ENCODE data around the gene SIK2. TPM values are rescaled to one million over a fixed set of nuclear protein-coding genes. Genes with fewer than 3 reads are reported as not detected.

Gene SIK2
- total and polyA plus RNA-seq, 11 donors = 4.1 to 45.8 (median 27.5) TPM

DNA sequence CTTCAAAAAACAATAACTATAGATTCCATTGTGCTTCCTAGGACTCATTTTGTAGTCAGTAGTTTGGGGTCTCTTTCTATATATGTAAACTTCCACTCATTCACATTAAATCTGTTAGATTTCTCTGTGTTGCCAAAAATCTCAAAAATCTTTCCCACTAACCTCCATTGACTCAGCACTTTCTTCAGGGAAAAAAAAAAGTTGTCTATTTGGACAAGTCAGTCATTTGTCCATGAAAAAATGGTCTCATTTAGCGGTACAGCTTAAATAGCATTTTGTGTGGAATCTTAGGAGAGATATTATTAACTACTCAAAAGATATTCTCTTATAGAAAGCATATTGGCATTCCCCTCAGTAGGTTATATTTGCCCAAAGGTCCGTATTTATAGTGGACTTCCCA, 82.0 kb downstream of the SIK2 start:
- DNase-seq = no peak
- intact Hi-C loops (cut with DNase I) = no loop called here
- Histone ChIP-seq H3K4me3 (no peak overlapping the region), H3K36me3 (peaks cover 0 to 33% (median 14%) of the 10 kb centered on the region in 9 donors), H3K27me3 (no peaks in the 10 kb centered on the region), H3K4me1 (peaks cover 0 to 6% (median 0%) of the 10 kb centered on the region in 12 donors), H3K9me3 (no peaks in the 10 kb centered on the region), H3K27ac (no peak overlapping the region)
- whole genome bisulfite sequencing, 4 donors = 91 to 95% (median 93%) methylated on average over 2 of the region's 2 CpGs
- TF ChIP-seq POLR2A (IDR thresholded peaks at IDR 0.05) = no peak
- TF ChIP-seq, protein P1, sequence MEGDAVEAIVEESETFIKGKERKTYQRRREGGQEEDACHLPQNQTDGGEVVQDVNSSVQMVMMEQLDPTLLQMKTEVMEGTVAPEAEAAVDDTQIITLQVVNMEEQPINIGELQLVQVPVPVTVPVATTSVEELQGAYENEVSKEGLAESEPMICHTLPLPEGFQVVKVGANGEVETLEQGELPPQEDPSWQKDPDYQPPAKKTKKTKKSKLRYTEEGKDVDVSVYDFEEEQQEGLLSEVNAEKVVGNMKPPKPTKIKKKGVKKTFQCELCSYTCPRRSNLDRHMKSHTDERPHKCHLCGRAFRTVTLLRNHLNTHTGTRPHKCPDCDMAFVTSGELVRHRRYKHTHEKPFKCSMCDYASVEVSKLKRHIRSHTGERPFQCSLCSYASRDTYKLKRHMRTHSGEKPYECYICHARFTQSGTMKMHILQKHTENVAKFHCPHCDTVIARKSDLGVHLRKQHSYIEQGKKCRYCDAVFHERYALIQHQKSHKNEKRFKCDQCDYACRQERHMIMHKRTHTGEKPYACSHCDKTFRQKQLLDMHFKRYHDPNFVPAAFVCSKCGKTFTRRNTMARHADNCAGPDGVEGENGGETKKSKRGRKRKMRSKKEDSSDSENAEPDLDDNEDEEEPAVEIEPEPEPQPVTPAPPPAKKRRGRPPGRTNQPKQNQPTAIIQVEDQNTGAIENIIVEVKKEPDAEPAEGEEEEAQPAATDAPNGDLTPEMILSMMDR (IDR thresholded peaks at IDR 0.05) = no peak
- no peak for ATAC-seq

DNA sequence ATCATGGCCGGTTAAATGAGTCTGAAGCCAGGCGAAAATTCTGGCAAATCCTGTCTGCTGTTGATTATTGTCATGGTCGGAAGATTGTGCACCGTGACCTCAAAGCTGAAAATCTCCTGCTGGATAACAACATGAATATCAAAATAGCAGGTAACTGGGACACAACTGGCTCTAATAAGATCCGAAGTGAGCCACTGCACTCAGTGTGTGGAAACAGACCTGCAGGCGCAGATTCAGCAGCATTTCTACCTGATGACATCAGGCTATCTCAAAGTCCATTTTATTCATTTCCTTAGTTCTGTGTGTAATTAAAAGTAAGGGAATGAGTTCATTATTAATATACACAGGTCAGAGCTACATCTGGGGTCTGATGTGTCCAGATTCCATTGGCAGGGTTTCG, 85.8 kb downstream of the SIK2 start:
- H3K4me3 ChIP-seq = no peak overlapping the region
- DNase-seq (no peak), ATAC-seq (no peak)
- H3K9me3 ChIP-seq = no peaks in the 10 kb centered on the region
- no peaks in the 10 kb centered on the region for H3K27me3 ChIP-seq
- 86 to 93% (median 89%) methylated on average over 7 of the region's 7 CpGs for WGBS, 4 donors
- TF ChIP-seq POLR2A (IDR thresholded peaks at IDR 0.05) = no peak
- TF ChIP-seq, protein P1 (IDR thresholded peaks at IDR 0.05) = no peak
- intact Hi-C loops (cut with DNase I) = no loop called here
- H3K4me1 ChIP-seq = peaks cover 0 to 6% (median 0%) of the 10 kb centered on the region in 12 donors
- H3K36me3 ChIP-seq = peaks cover 0 to 48% (median 20%) of the 10 kb centered on the region in 9 donors
- H3K27ac ChIP-seq = no peak overlapping the region

DNA sequence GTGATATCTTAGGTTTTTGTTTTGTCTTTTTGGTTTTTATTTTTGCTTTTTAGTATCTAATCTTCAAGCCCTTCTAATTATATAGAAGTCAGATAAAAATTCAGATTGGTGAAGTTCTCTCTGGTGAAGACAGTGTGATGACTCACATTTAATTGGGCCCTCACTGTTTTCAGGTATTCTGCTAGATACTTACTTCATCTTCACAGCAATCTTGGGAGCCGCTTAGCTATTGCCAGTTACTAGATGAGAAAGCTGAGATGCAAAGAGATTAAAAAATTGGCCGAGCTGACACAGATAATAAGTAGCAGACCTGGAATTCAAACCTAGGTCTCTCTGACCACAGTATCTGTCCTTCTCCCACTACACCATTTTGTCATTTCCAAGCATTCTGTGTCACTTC, 88.9 kb downstream of the SIK2 start:
- H3K4me1 ChIP-seq = peaks cover 0 to 24% (median 12%) of the 10 kb centered on the region in 12 donors
- H3K36me3 ChIP-seq = peaks cover 0 to 30% (median 20%) of the 10 kb centered on the region in 9 donors
- 88 to 94% (median 94%) methylated on average over 2 of the region's 2 CpGs for WGBS, 4 donors
- TF ChIP-seq POLR2A (IDR thresholded peaks at IDR 0.05) = no peak
- TF ChIP-seq, protein P1 (IDR thresholded peaks at IDR 0.05) = no peak
- H3K27ac ChIP-seq = no peak overlapping the region
- ATAC-seq (no peak), DNase-seq (no peak)
- no peaks in the 10 kb centered on the region for H3K9me3 ChIP-seq
- intact Hi-C loops (cut with DNase I) = loop anchor here in 1 of 10 donors (5.0 kb wide), 1 partner anchor 59 kb away; no protein-coding TSS in a partner anchor
- no peak overlapping the region for H3K4me3 ChIP-seq
- no peaks in the 10 kb centered on the region for H3K27me3 ChIP-seq

GRCh38 chr11:111691741-111692140, 89.5 kb downstream of the SIK2 start:
- Histone ChIP-seq H3K4me3 (no peak overlapping the region), H3K36me3 (peaks cover 0 to 30% (median 20%) of the 10 kb centered on the region in 9 donors), H3K27me3 (no peaks in the 10 kb centered on the region), H3K27ac (no peak overlapping the region), H3K9me3 (no peaks in the 10 kb centered on the region), H3K4me1 (peaks cover 0 to 29% (median 12%) of the 10 kb centered on the region in 12 donors)
- WGBS, 4 donors = 84 to 90% (median 90%) methylated on average over 3 of the region's 3 CpGs
- TF ChIP-seq, protein P1 (IDR thresholded peaks at IDR 0.05) = no peak
- no peak for TF ChIP-seq POLR2A (IDR thresholded peaks at IDR 0.05)
- DNase-seq = no peak
- intact Hi-C loops (cut with DNase I) = loop anchor here in 1 of 10 donors (5.0 kb wide), 1 partner anchor 59 kb away; no protein-coding TSS in a partner anchor
- no peak for ATAC-seq
